HEK293 (cell line): ENCODE data around the gene HOXA3.

Experiments used
- ATF2 ChIP-seq: fragments of 450-650 bp; formaldehyde crosslinking; IDR thresholded peaks from 2 replicates; pipeline ENCODE4 v1.5.1; 2016; ENCODE audit warnings: missing biosample characterization, missing genetic modification characterization, low read depth
- CTCF ChIP-seq: fragments of 450-650 bp; formaldehyde crosslinking; IDR thresholded peaks from 2 replicates; pipeline ENCODE4 v1.5.1; 2016; ENCODE audit warnings: missing biosample characterization, missing genetic modification characterization
- KLF9 ChIP-seq: fragments of 450-650 bp; formaldehyde crosslinking; IDR thresholded peaks from 2 replicates; pipeline ENCODE4 v1.5.1; 2016; ENCODE audit warnings: missing biosample characterization, missing genetic modification characterization, low read depth
- PRDM4 ChIP-seq: fragments of 450-650 bp; formaldehyde crosslinking; IDR thresholded peaks from 2 replicates; pipeline ENCODE4 v1.5.1; 2017; ENCODE audit warnings: missing biosample characterization, missing genetic modification characterization
- ZNF10 ChIP-seq: fragments of 450-650 bp; formaldehyde crosslinking; IDR thresholded peaks from 2 replicates; pipeline ENCODE4 v1.5.1; 2017; ENCODE audit warnings: missing biosample characterization, missing genetic modification characterization

DNA sequence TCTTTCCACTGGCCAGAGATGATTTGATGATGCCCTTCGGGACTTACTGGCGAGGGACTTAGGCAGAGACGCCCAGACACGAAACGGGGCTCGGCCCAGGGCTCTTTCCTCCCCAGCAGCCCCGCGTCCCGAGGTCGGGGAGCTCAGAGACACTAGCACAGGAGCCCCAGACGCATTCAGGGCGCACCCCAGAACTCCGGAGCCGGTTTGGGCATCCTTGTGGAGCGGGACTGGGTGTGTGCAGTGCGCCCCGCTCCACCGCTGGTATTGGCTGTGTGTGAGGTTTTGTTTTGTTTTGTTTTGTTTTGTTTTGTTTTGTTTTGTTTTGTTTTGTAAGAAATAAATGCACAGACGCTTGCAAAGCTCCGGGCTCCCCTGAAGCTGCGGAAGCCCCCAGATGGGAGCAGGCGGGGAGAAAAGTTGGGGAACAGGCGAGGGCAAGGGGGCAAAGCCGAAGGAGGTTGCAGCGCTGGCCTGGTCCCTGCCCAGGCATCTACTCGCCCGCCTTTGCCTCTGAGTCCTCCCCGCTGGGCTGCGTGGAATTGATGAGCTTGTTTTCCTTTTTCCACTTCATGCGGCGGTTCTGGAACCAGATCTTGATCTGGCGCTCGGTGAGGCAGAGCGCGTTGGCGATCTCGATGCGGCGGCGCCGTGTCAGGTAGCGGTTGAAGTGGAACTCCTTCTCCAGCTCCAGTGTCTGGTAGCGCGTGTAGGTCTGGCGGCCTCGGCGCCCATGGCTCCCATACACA is 7.0 kb downstream of the HOXA3 start:
- TF ChIP-seq CTCF (no peak), KLF9 (tag by site-specific recombination) (no peak), ATF2 (no peak), PRDM4 (tag by site-specific recombination) (no peak), ZNF10 (tag by site-specific recombination) (no peak)
